Activated T-helper 2 cell treated with anti-CD3 and anti-CD28 coated beads, Interferon-gamma antibody, Interleukin-2, Interleukin-4, amounts not matched to agents 10 μg/mL and 5 μg/mL and 100 μg/mL, durations not matched to agents 14 hours and 24 hours and 36 hours (primary cell): ENCODE measurements around the gene NEDD8. TPM values are rescaled to one million over a fixed set of nuclear protein-coding genes. Genes with fewer than 3 reads are reported as not detected.

Experiments used
- DNase-seq: peaks from one replicate; pipeline ENCODE4 v3.0.0; 2021; ENCODE audit warnings: low spot score
- H3K27ac Mint-ChIP-seq: one replicate; pipeline ENCODE4 v1.8.0; 2021; ENCODE audit warnings: mixed read lengths
- H3K27me3 Mint-ChIP-seq: one replicate; pipeline ENCODE4 v1.8.0; 2021; ENCODE audit warnings: low read depth, mixed read lengths
- H3K36me3 Mint-ChIP-seq: one replicate; pipeline ENCODE4 v1.8.0; 2021; ENCODE audit warnings: low read depth, mixed read lengths
- H3K4me1 Mint-ChIP-seq: one replicate; pipeline ENCODE4 v1.8.0; 2021; ENCODE audit warnings: low read depth, mixed read lengths
- H3K4me3 Mint-ChIP-seq: one replicate; pipeline ENCODE4 v1.8.0; 2021; ENCODE audit warnings: low read depth, mild to moderate bottlenecking, moderate library complexity, mixed read lengths
- H3K9me3 Mint-ChIP-seq: one replicate; pipeline ENCODE4 v1.8.0; 2021; ENCODE audit warnings: mixed read lengths
- intact Hi-C: fragments of 100-400 bp; cut with micrococcal nuclease; formaldehyde crosslinking; loops from one replicate; pipeline ENCODE4 v1.15.1; 2023
- total RNA-seq: library from RNA; stranded (reverse); gene quantifications from 2 replicates; pipeline ENCODE4 v1.2.3, GENCODE V29; 2022

Gene NEDD8
- total RNA-seq, 1 donor from 2014 or later = 194 TPM

DNA sequence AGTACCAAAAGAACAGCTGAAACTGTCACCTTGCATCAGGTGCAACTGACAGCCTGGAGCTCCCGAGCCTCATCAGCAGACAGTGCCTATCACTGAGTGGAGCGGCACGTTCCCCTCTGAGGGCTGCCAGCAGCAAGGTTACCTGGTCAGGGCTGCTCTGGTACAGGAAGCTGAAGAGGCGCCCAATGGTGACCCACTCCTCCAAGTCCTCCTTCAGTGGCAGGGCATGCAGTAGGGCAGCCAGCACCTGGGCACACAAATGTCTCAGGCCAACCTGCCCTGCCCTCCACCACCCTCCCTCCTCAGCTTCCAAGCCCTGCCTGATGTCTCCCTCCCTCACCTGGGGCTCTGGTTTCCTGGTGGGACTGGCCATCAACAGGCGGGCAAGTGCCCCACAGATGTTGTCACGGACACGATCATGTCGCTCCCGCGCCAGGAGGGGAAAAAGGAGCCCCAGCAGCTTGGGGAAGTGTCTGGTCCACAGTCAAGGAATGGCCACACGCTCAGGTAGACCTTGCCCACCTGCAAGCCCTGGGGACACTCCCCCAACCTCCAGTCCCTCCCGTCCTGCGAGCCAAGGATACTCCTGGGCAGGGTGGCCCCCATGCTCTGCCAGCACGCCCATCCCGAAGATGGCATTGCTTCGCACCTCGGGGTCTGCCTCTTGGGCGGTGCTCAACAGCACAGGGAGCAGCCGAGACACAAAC lies 50.6 kb downstream of the NEDD8 start:
- DNase-seq = no peak
- Mint-ChIP-seq H3K9me3 (no peaks in the 10 kb centered on the region), H3K36me3 (peaks cover 82% of the 10 kb centered on the region), H3K27me3 (no peaks in the 10 kb centered on the region), H3K4me3 (no peak overlapping the region), H3K27ac (no peak overlapping the region), H3K4me1 (no peaks in the 10 kb centered on the region)
- intact Hi-C loops = no loop called here

- peaks cover 73% of the 10 kb centered on the region for H3K36me3 Mint-ChIP-seq
Measured at GRCh38 chr14:24179961-24180796, 52.0 kb downstream of the NEDD8 start.

GRCh38 chr14:24179294-24179960 lies 52.7 kb downstream of the NEDD8 start:
- H3K36me3 Mint-ChIP-seq = peaks cover 75% of the 10 kb centered on the region
- no peak overlapping the region for H3K4me3 Mint-ChIP-seq
- intact Hi-C loops = no loop called here
- no peaks in the 10 kb centered on the region for H3K27me3 Mint-ChIP-seq
- H3K9me3 Mint-ChIP-seq = no peaks in the 10 kb centered on the region
- peaks cover 4% of the 10 kb centered on the region for H3K4me1 Mint-ChIP-seq
- DNase-seq = no peak
- no peak overlapping the region for H3K27ac Mint-ChIP-seq

More at GRCh38 chr14:24179961-24180796, 52.0 kb downstream of the NEDD8 start:
- no peak overlapping the region for H3K27ac Mint-ChIP-seq
- DNase-seq = no peak
- H3K4me1 Mint-ChIP-seq = peaks cover under 1% of the 10 kb centered on the region
- no peaks in the 10 kb centered on the region for H3K27me3 Mint-ChIP-seq
- H3K9me3 Mint-ChIP-seq = no peaks in the 10 kb centered on the region
- intact Hi-C loops = no loop called here
- H3K4me3 Mint-ChIP-seq = no peak overlapping the region

DNA sequence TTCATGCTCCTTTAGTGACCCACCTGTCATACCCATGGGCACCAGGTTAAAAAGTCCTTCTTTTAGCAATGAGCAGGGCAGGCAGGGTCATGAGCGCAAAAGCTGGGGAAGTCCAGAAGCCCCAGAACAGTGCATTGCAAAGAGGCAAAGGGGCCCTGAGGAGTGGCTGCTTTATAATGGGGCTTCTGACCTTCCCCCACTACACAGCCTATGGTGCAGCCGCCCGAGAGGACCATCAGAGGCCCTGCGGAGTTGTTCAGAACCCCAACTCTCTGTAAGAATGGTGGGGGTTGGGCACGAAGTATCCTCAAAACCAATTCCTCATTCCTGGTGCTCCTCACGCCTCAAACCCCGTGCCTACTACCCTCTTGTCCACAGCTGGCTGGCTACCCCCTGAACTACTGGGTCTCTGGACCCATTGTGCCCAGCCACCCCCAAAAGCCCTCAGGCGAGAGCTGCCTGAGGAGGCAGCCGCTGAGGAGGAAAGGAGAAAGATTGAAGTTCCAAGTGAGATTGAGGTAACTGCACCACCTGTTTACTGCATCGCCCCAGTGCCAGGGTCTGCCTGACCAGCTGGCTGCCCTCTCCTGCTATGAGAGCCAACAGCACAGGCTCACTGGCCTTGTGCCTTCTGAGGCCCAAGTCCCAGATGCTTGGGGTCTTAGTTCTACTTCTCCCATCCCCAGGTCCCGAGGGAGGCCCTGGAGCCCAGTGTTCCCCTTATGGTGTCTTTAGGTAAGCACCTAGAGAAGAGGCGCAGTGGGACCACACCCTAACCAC lies 53.6 kb downstream of the NEDD8 start:
- Mint-ChIP-seq H3K27me3 (no peaks in the 10 kb centered on the region), H3K36me3 (peaks cover 73% of the 10 kb centered on the region), H3K4me1 (peaks cover 4% of the 10 kb centered on the region), H3K4me3 (no peak overlapping the region), H3K9me3 (no peaks in the 10 kb centered on the region), H3K27ac (no peak overlapping the region)
- DNase-seq = no peak
- intact Hi-C loops = no loop called here

DNA sequence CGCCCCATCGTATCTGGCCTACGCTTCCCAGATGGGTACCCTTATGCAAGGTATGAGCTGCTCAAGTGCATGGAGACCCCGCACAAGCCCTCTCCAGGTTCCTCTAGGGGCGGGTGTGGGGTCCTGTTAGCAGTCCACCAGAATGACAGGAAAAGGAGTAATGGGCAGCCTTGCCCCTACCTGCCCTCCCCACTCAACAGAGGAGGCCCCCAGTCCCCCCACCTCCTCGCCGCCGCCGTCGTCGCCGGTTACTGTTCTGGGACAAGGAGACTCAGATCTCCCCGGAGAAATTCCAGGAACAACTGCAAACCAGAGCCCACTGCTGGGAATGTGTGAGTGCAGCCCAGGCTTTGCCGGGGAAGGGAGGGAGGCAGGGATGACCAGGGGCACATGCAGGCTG lies 54.3 kb downstream of the NEDD8 start:
- no peaks in the 10 kb centered on the region for H3K9me3 Mint-ChIP-seq
- peaks cover 73% of the 10 kb centered on the region for H3K36me3 Mint-ChIP-seq
- H3K27ac Mint-ChIP-seq = no peak overlapping the region
- intact Hi-C loops = no loop called here
- DNase-seq = no peak
- H3K4me1 Mint-ChIP-seq = peaks cover 6% of the 10 kb centered on the region
- no peaks in the 10 kb centered on the region for H3K27me3 Mint-ChIP-seq
- H3K4me3 Mint-ChIP-seq = no peak overlapping the region

DNA sequence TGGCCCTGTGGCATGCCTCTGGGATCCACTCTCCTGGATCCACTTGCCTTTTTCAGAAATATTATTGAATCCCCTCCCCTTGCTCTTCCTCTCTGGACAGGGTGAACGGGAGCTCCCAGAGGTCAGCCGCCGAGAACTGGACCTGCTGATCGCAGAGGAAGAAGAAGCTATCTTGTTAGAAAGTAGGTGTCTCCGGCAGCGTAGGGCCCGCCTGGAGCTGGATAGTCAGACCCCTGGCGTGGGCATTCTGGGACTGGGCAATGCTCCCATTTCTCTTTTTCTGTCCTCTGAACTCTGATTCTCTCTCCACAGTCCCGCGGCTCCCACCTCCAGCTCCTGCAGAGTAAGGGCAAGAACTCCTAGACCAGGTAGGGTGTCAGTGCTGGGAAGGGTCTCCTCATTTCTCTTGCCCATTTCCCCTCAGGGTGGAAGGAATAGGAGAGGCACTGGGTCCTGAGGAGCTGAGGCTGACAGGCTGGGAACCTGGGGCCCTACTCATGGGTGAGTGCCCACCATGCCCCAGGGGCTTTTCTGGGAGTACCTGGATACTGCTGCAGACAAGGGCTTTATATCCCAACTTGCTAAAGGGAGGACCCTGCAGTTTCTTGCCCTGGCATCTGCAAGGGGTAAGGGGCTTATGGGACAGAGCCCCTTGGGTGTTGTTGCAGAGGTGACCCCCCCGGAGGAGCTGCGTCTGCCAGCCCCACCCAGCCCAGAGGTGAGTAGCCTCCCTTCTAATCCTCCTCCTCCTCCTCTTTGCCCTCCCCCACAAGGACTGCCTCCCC lies 54.9 kb downstream of the NEDD8 start:
- intact Hi-C loops = no loop called here
- H3K9me3 Mint-ChIP-seq = no peaks in the 10 kb centered on the region
- H3K4me3 Mint-ChIP-seq = no peak overlapping the region
- H3K4me1 Mint-ChIP-seq = peaks cover 6% of the 10 kb centered on the region
- H3K36me3 Mint-ChIP-seq = peaks cover 70% of the 10 kb centered on the region
- H3K27me3 Mint-ChIP-seq = no peaks in the 10 kb centered on the region
- H3K27ac Mint-ChIP-seq = no peak overlapping the region
- DNase-seq = no peak

GRCh38 chr14:24176599-24176998 lies 55.6 kb downstream of the NEDD8 start:
- DNase-seq = no peak
- Mint-ChIP-seq H3K27me3 (no peaks in the 10 kb centered on the region), H3K4me1 (peaks cover 7% of the 10 kb centered on the region), H3K27ac (no peak overlapping the region), H3K36me3 (peaks cover 67% of the 10 kb centered on the region), H3K9me3 (no peaks in the 10 kb centered on the region), H3K4me3 (no peak overlapping the region)
- intact Hi-C loops = no loop called here

DNA sequence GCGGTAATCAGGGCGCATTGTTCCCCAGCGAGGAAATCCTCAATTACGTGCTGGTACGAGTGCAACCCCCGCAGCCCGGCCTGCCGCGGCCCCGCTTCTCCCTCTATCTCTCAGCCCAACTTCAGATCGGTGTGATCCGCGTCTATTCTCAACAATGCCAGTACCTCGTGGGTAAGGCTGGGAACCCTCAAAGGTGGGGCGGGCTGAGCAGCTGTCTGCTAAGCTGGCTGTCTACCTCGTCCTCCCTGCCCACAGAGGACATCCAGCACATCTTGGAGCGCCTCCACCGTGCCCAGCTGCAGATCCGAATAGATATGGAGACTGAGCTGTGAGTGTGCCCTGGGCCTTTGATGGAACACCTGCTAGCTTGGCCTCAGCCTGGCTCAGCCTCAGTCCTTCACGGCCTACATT lies 59.3 kb downstream of the NEDD8 start:
- Mint-ChIP-seq H3K4me3 (no peak overlapping the region), H3K4me1 (peaks cover 21% of the 10 kb centered on the region), H3K9me3 (no peaks in the 10 kb centered on the region), H3K27ac (no peak overlapping the region), H3K36me3 (peaks cover 69% of the 10 kb centered on the region), H3K27me3 (no peaks in the 10 kb centered on the region)
- intact Hi-C loops = no loop called here
- no peak for DNase-seq

DNA sequence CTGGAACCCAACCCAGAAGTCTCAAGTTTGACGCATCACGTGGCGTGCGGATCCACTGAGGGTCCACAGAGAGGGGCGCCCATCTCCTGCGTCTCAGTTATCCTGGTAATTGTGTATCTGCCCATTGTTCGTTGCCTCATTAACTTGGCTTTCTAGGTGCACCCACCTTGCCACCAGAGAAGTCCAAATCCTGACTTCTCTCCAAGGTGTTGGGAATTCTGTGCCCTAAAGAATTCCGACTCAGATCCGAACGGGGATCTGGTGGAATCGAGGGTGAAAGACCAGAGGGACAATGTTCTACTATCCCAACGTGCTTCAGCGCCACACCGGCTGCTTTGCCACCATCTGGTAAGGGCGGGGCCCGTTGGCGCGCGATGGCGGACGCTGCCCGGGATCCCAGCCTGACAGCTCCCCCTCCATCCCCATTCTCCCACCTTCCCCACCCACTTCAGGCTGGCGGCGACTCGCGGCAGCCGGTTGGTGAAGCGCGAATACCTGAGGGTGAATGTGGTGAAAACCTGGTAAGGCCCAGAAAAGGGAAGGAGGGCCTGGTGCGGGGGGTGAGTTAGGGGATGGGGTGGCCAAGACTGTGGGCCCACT lies 59.8 kb downstream of the NEDD8 start:
- Mint-ChIP-seq H3K9me3 (no peaks in the 10 kb centered on the region), H3K36me3 (peaks cover 70% of the 10 kb centered on the region), H3K4me3 (peak overlapping the region; percentile 60), H3K27ac (no peak overlapping the region), H3K27me3 (no peaks in the 10 kb centered on the region), H3K4me1 (peaks cover 24% of the 10 kb centered on the region)
- no peak for DNase-seq
- intact Hi-C loops = no loop called here

- Mint-ChIP-seq H3K4me3 (peak within 1 kb of the TSS; percentile 69), H3K27ac (peak within 1 kb of the TSS; percentile 58), H3K36me3 (peaks cover 70% of the 10 kb centered on the region), H3K27me3 (no peaks in the 10 kb centered on the region), H3K4me1 (peaks cover 27% of the 10 kb centered on the region), H3K9me3 (no peaks in the 10 kb centered on the region)
- intact Hi-C loops = no loop called here
- peak; percentile 41 for DNase-seq
Measured at GRCh38 chr14:24171422-24172260, 60.5 kb downstream of the NEDD8 start, which contains the start of gene REC8. Gene REC8 (plus strand): TSS chr14:24172080. CDS start chr14:24172553, 473 bp downstream.
